GM18861 (cell line): ENCODE measurements around the gene MBOAT2.
"Not testable (repeated sequence)": the region's sequence is repeated elsewhere in the genome, so short reads cannot be mapped to it uniquely, and the experiment has no call there.

Experiments
- ATAC-seq: cut with Tn5 transposase; IDR thresholded peaks from one replicate; pipeline ENCODE4 v1.9.1; 2021; ENCODE audit not compliant: unreplicated experiment

Gene MBOAT2, protein sequence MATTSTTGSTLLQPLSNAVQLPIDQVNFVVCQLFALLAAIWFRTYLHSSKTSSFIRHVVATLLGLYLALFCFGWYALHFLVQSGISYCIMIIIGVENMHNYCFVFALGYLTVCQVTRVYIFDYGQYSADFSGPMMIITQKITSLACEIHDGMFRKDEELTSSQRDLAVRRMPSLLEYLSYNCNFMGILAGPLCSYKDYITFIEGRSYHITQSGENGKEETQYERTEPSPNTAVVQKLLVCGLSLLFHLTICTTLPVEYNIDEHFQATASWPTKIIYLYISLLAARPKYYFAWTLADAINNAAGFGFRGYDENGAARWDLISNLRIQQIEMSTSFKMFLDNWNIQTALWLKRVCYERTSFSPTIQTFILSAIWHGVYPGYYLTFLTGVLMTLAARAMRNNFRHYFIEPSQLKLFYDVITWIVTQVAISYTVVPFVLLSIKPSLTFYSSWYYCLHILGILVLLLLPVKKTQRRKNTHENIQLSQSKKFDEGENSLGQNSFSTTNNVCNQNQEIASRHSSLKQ

DNA sequence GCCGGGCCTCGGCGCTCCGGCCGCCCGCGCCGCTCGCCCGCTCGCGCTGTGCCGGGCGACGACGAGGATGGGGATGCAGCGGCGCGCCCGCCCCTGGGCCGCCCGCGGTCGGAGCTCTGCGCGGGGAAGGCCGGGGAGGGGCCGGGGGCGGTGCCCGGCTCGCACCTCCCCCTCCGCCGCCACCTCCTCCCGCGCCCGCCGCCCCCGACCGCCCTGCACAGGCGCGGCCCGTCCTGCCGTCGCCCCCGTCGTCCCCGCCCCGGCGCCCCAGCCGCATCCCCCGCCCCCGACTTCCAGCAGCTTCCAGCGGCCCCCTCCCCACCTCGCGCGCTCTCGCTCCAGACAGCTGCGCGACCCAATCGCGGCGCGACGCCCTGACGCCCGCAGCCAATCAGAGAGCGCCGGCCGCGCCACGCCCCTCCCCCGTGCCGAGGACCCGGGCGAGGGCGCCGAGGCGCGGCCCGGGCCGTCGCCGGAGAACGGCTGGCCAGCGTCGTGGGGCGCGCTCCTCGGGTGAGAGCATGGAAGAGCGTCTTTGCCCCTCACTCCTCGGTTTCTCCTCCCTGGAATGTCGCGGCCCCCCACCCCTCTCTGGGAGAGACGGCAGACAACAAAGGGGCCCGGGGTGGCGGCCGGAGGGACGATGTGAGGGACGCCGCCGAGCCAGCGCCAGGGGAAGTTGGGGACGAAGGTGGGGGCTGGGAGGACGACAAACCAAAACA lies at the start of gene MBOAT2:
TSS of gene MBOAT2 (minus strand) at position 69 of the 722 bp plus-strand sequence. CDS start 70 bp downstream, outside the sequence.
- peak; percentile 74 for ATAC-seq

DNA sequence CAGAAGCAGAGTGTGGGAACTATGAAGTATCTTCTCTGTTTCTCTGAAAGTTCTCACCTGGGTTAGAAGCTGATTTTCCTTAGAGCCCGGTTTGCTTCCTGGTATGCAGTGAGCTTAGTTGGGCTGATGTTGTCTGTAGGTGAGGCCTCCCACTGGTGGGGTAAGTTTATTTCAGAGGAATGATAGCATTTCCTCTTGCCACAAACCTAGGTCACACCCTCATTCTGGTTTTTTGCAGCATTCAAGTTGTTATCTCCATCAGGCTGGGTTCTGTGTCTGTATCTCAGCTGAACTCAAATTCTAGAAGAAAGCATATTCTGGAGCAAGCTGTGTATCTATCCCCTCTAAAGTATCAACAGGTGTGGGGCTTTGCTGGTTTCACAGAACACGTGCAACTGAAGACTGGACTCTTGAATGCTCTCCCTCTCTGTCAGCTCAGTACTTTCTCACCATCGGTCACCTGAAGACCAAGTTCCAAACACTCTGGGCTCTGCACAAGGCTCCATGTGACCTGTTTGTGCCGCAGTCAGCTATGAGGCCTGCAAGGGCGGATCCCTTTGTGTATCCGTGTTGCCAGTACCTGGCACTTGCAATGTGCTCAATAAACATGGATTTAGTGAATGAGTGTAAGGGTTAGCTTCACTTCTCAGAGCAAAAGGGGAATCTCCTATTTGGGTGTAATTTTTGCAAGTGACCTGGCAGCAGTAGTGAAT lies 49.5 kb upstream of the MBOAT2 start:
- ATAC-seq: no peak

DNA sequence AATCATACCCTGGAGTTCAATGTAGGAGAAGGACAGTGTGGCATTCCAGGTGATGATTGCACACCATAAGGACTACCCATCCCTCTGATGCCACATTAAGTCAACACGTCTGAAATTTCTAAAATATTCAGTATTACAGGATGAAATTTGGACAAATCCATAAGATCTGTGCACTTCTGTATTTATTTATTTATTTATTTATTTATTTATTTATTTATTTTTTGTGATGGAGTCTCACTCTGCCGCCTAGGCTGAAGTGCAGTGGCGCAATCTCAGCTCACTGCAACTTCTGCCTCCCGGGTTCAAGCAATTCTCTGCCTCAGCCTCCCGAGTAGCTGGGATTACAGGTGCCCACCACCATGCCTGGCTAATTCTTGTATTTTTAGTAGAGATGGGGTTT lies 48.0 kb upstream of the MBOAT2 start:
- ATAC-seq: not testable (repeated sequence)

DNA sequence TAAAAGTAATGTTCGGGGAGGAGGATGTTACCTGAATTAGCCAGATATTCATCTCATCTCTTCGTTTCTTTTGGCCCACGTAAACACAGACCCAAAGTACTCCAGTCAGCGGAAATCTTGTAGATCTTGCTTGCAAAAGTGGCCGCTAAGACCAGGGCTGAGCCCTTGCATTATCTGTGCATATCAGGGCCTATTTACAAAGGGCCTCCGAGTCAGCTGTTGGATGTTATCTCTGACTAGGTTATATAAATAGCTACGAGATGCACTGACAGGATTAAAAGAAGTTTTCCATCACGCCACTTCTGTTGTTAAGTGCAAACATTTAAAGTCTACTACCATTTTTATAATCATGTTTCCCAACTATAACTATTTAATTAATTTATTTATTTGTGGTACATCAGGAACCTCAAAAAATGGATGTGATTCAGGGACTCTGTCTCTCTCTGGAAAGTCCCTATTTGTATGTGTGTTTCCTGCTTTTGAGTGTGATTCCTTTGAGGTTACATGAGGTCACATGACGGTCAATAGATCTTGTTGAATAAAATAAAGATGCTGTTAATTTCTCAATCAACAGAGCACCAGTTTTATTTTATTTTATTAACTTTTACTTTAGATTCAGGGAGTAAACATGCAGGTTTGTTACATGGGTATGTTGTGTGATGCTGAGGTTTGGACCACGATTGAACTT lies 46.8 kb upstream of the MBOAT2 start:
- ATAC-seq: no peak

DNA sequence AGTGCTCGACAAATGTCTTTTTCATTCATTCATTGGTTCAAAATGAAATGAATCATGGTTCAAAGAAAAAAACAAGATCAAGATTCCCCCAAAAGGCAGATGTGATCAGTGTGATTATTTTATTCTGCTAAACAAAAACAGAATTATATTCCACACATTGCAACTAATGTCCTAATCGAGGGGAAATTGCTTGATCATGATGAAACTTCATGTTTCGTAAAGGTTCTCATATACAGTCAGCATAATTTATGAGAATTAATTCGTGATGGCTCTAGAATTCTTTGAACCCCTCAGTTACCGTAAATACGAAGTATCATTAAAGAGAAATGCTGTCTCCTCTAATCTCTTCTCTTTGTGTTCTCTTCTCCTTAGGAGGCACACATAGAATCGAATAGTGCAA lies 42.1 kb upstream of the MBOAT2 start:
- no peak for ATAC-seq

DNA sequence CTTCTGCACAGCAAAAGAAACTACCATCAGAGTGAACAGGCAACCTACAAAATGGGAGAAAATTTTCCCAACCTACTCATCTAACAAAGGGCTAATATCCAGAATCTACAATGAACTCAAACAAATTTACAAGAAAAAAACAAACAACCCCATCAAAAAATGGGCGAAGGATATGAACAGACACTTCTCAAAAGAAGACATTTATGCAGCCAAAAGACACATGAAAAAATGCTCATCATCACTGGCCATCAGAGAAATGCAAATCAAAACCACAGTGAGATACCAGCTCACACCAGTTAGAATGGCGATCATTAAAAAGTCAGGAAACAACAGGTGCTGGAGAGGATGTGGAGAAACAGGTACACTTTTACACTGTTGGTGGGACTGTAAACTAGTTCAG lies 40.0 kb upstream of the MBOAT2 start:
- not testable (repeated sequence) for ATAC-seq

DNA sequence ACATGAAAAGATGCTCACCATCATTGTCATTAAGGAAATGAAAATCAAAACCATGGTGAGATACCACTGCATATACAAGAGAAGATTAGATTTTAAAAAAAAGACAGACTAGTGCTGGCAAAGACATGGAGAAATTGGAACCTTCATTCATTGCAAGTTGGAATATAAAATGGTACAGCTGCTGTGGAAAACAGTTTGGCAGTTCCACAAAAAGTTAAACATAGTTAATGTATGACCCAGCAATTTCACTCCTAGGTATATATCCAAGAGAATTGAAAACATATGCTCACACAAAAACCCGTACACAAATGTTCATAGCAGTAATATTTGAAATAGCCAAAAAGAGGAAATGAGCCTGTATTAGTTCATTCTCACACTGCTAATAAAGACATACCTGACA lies 33.7 kb upstream of the MBOAT2 start:
- ATAC-seq: no peak

DNA sequence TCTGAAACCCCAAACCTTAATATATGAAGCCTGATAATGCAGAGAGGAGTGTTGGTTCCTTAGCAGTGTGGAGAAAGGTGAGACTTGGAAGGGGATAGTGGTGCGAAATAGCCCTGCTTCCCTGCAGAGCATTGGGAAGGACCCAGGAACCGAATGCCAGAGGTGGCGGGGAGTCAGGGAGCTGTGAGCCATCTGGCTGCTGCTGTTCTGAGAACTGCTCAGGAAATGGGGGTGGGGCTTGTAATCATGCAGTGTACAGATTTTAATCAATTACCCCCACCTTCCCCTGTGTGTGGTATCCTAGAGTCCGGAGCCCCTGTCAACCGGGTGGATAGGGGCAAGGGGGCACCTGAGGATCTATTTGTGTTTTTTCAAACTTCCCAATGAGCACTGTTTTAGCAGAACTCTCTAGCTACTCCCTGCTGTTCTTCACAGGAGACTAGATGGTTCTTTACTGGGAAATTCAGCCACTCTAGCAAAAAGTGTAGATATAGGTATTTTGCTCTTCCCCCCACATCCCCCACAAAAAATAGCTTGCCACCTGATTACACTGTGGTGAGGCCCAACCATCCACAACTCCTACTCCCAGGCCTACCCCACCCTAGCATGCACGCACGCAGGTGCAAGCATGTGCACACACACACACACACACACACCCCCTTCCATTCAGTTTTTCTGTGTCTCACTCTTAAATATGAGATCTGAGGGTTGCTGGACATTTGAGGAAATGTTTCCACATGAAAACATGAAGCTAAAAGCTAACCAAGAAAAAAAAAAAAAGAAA lies 30.1 kb upstream of the MBOAT2 start:
- ATAC-seq: no peak

DNA sequence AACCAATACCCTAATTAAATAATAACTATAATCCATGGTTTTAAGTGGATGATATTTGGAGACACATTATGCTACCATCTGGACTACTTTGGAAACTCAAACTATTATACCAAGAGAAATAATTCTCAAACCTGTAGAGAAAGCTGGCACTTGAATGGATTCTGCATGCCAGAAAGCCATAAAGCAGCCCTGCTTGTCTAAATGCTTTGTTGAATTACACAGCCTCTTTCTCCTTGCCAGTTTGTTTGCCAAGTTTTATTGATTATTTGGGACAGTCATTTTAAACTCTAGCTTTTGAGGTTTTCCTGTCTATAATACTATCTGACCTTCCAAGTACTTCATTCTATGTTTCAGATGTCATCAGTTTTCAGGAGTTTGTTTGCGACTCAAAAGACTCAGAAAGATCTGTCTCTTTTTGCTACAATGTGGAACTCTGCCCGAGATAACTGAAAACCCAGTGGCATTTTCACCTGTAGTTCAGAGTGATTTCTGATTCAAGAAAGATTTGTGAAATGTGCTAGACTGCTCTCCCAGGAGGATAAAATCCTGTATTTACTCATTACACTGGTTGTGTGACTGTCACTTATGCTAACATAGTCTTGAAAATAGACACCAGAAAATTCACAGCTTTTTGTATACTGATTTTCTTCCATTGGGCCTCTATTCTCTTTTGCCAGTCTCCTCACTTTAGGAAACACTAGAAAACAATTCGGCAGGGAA lies 29.2 kb upstream of the MBOAT2 start:
- ATAC-seq: no peak

DNA sequence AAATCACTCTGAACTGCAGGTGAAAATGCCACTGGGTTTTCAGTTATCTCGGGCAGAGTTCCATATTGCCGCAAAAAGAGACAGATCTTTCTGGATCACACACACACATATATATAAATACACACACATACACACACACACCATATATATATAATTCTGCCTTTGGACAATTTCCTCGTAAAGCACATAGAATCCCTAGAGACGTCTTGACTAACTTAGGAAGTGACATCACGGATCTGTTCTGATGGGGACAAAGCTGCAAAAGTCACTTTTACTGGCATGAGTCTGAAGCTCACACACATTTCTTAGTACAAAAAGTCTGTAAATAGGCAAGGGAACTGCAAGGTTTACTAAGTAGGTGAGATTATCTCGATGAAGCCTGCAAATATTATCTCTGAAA lies 28.6 kb upstream of the MBOAT2 start:
- ATAC-seq: no peak

DNA sequence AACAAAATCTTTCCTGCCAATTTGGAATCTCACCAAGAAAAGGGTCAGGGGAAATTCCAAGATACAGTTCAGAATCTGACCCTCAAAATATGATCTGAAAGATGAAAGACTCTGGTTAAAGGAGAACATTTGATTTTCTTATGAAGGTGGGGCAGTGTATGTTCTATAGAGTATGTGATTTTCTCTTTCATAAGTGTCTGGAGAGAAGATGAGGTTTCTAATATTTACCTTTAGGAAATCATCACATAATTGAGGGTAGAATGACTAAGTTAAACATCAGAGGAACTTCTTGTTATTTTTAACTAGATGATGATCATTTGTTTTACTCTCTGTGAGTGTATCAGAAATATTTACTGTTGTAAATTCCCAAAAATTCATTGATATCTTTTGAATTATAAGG lies 27.8 kb upstream of the MBOAT2 start:
- ATAC-seq: no peak

DNA sequence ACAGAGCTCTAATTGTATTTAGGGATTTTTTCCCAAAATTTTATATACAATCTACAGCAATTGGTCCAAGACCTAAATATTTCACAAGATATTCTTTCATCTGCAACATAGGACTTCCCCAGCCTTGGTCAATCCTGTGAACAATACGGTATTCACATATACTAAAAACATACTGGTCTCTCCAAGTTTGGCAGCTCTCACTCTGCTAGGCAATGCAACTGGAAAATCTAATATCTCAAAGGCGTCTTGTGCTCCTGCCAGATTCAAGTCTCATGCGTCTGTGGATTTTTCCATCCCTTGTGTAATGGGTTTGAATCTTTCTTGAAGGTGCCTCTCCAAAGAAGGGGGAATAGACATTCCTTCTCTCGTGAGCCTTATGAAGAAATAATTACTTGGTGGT lies 27.4 kb upstream of the MBOAT2 start:
- no peak for ATAC-seq

DNA sequence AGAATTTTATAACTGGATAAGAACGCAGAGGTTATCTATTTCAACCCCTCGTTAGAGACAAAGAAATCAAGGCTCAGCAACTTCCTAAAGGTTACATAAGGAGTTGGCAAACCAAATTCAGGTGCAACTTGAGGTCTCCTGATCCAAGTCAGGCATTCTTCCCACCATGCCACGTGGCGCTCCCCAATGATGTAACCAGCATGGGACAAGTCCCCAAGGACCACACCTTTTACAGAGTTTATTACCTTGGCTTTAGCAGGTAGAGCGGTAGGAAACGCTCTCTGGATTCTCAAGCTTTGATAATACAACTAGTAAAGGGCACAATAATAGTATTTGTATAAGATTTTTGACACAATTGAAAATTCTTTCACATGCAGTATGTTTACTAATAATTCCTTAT lies 26.7 kb upstream of the MBOAT2 start:
- no peak for ATAC-seq

DNA sequence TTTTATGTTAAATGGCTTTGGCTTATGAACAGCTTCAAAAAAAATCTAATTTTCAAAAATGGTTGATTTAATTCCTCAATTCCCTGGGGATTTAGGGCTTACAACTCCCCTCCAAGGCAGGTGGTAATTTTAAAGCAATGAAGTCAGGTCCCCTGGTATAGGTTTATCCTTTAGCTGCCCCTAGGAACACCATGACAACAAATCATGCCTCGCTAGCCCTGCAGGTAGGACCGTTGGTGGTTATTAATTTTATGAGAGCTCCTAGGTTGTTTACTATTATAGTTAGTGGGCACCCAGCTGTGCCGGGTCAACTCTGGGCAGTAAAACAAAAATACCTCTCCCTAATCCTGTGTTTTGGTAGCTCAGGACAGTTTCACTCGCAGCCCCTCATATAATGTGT lies 26.2 kb upstream of the MBOAT2 start:
- no peak for ATAC-seq

DNA sequence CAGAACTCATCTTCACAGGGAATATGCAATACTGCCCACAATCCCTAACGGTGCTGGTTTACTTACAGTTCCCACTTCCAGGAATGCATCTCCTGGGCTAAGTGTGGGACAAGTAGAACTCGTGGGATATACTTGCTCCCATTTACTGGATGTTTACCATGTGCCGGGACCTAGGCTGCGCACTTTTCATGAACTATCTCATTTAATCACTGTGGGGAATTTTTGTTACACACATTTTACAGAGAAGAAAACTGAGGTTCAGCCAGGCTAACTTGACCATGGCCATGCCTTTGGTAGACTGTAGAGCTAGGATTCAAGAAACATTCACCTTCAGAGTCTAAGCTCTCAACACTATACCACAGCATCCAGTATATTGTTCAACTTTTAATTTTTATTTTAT lies 24.4 kb upstream of the MBOAT2 start:
- no peak for ATAC-seq

DNA sequence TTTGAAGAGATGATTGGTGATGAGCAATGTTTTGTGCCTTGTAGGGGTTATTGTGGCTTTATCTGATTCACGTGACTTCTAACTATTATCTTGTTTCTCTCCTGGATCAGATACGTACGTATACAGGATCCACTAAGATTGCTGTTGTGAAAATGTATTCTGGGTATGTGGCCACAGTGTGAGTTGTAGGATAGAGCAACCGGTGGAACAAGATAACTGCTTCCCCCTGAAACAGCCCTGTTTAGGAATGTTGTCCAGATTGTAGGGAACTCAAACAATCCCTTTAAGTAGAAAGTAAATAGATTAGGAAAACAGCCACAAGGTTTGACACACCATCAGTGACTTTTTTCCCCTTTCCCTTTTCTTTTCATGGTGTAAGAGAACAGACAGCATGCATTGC lies 22.3 kb upstream of the MBOAT2 start:
- ATAC-seq: no peak

DNA sequence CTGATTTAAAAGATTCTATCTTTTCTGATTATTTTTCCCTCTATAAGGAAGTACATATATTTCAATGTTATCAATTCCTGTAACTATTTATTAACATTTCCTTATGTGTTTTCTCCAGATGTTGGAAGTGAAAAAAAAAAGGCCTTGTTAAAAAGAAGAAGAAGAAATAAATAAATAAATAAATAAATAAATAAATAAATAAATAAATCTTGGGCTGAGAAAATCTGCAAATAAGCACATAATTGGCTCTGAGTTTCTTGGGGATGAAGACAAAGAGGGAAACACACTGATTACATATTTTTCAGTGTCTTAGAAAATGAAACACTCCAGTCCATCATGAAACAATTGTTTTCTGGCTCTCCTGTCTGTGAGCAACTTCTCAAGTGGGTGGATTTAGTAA lies 21.1 kb upstream of the MBOAT2 start:
- ATAC-seq: no peak

DNA sequence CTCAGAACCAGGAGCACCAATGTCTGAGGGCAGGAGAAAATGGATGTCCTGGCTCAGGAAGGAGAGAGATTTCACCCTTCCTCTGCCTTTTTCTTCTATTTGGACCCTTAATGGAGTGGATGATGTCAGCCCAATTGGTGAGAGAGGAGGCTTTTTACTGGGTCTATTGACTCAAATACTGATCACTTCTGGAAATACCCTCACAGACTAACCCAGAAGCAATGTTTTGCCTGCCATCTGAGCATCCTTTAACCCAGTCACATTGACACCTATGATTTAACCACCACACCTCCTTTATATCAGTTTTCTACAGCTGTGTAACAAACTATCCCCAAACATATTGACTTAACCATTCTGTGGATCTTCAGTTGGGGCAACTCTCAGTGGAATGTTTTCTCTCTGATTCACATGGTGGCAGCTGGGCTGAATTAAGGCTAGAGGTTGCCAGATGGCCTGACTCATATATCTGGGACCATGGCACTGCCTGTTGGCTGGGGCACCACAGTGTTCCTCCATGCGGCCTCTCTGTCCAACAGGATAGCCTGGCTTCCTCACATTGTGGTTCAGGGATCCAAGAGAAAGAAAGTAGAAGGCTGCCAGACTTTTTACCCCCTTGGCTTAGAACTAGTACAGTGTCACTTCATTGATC lies 18.2 kb upstream of the MBOAT2 start:
- ATAC-seq: no peak

DNA sequence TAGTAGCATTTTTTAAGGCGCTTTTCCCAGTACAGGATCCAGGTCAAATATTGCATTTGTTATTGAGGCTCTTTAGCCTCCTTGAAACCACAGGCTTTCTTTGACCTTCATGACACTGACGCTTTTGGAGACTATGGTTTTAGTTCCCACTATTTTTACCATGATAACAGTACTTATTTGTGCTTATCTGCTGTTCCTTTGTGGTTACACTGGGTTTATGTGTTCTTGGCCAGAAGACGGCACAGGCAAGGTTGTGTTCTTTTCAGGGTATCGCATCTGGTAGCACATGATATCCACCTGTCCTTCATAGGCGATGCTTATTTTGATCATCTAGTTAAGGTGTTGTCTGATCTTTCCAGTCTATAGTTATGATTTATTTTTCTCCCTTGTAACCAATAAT lies 16.8 kb upstream of the MBOAT2 start:
- no peak for ATAC-seq
